Left ventricle myocardium inferior (tissue), 1 donor: ENCODE data around the gene SYTL5. TPM values are rescaled to one million over a fixed set of nuclear protein-coding genes. Genes with fewer than 3 reads are reported as not detected.
"Not testable (repeated sequence)": the region's sequence is repeated elsewhere in the genome, so short reads cannot be mapped to it uniquely, and the experiment has no call there.

Source experiments
- DNase-seq: peaks from one replicate; pipeline ENCODE4 v3.0.0-alpha.2; 2020
- H3K27ac ChIP-seq: fragments of 200-600 bp; replicated peaks from 2 replicates; pipeline ENCODE4 v1.8.0; 2021
- H3K27me3 ChIP-seq: fragments of 200-600 bp; 2 replicates; pipeline ENCODE4 v1.8.0; 2021; ENCODE audit warnings: low read depth
- H3K36me3 ChIP-seq: fragments of 200-600 bp; 2 replicates; pipeline ENCODE4 v1.8.0; 2021
- H3K4me1 ChIP-seq: fragments of 200-600 bp; 2 replicates; pipeline ENCODE4 v1.8.0; 2021
- H3K4me3 ChIP-seq: fragments of 200-600 bp; 2 replicates; pipeline ENCODE4 v1.8.0; 2021; ENCODE audit warnings: mild to moderate bottlenecking, moderate library complexity
- H3K9me3 ChIP-seq: fragments of 200-600 bp; replicated peaks from 2 replicates; pipeline ENCODE4 v1.8.0; 2021
- CTCF ChIP-seq: fragments of 200-600 bp; IDR thresholded peaks from 2 replicates; pipeline ENCODE4 v1.8.0; 2021; ENCODE audit warnings: antibody characterized with exemption, mild to moderate bottlenecking, borderline replicate concordance
- intact Hi-C: fragments of 100-400 bp; cut with micrococcal nuclease; formaldehyde crosslinking; loops from one replicate; pipeline ENCODE4 v1.11.0; 2022
- total RNA-seq: library from RNA; stranded (reverse); fragmentation: NEBNext Ultra II Directional; extraction: Animal tissue kit (Norgen Biotek cat#: 25700); gene quantifications from one replicate; pipeline ENCODE4 v1.2.1, GENCODE V29; 2021
- donor health status: DM: no; HTN: yes; CAD: no; lungs with severe emphysema.

SYTL5 gene
- total RNA-seq, 1 donor from 2014 or later = 0.41 TPM

- no peak for TF ChIP-seq CTCF
Measured at GRCh38 chrX:37975421-37975820, 30.9 kb upstream of the SYTL5 start.

GRCh38 chrX:37976153-37976552, 30.2 kb upstream of the SYTL5 start:
- Histone ChIP-seq H3K27me3 (no peaks in the 10 kb centered on the region), H3K36me3 (no peaks in the 10 kb centered on the region), H3K9me3 (no peaks in the 10 kb centered on the region), H3K4me1 (no peaks in the 10 kb centered on the region), H3K4me3 (no peak overlapping the region), H3K27ac (no peak overlapping the region)
- intact Hi-C loops = no loop called here
- TF ChIP-seq CTCF = no peak
- DNase-seq = no peak

More at GRCh38 chrX:37975421-37975820, 30.9 kb upstream of the SYTL5 start:
- Histone ChIP-seq H3K36me3 (no peaks in the 10 kb centered on the region), H3K27ac (no peak overlapping the region), H3K4me3 (no peak overlapping the region), H3K4me1 (no peaks in the 10 kb centered on the region), H3K9me3 (no peaks in the 10 kb centered on the region), H3K27me3 (no peaks in the 10 kb centered on the region)
- intact Hi-C loops = no loop called here
- DNase-seq = no peak

GRCh38 chrX:37984880-37985279, 21.5 kb upstream of the SYTL5 start:
- DNase-seq = no peak
- no peaks in the 10 kb centered on the region for H3K36me3 ChIP-seq
- no peak overlapping the region for H3K4me3 ChIP-seq
- H3K27me3 ChIP-seq = no peaks in the 10 kb centered on the region
- intact Hi-C loops = no loop called here
- TF ChIP-seq CTCF = no peak
- no peak overlapping the region for H3K27ac ChIP-seq
- no peaks in the 10 kb centered on the region for H3K4me1 ChIP-seq
- H3K9me3 ChIP-seq = no peaks in the 10 kb centered on the region

GRCh38 chrX:37986893-37987292, 19.5 kb upstream of the SYTL5 start:
- no peaks in the 10 kb centered on the region for H3K27me3 ChIP-seq
- H3K4me3 ChIP-seq = no peak overlapping the region
- intact Hi-C loops = no loop called here
- H3K27ac ChIP-seq = no peak overlapping the region
- no peak for TF ChIP-seq CTCF
- H3K36me3 ChIP-seq = no peaks in the 10 kb centered on the region
- no peaks in the 10 kb centered on the region for H3K9me3 ChIP-seq
- H3K4me1 ChIP-seq = no peaks in the 10 kb centered on the region
- no peak for DNase-seq

GRCh38 chrX:37989304-37989703, 17.0 kb upstream of the SYTL5 start:
- DNase-seq = no peak
- no peak for TF ChIP-seq CTCF
- Histone ChIP-seq H3K9me3 (no peaks in the 10 kb centered on the region), H3K27ac (no peak overlapping the region), H3K36me3 (no peaks in the 10 kb centered on the region), H3K27me3 (no peaks in the 10 kb centered on the region), H3K4me3 (no peak overlapping the region), H3K4me1 (no peaks in the 10 kb centered on the region)
- intact Hi-C loops = no loop called here

GRCh38 chrX:37991303-37991702, 15.1 kb upstream of the SYTL5 start:
- H3K4me1 ChIP-seq, H3K27ac ChIP-seq, H3K9me3 ChIP-seq, H3K4me3 ChIP-seq, H3K36me3 ChIP-seq, intact Hi-C loops, DNase-seq, H3K27me3 ChIP-seq: not testable (repeated sequence)
